ENCODE results near the gene CCNDBP1.
"Not testable (repeated sequence)": the region's sequence is repeated elsewhere in the genome, so short reads cannot be mapped to it uniquely, and the experiment has no call there.

Gene CCNDBP1, protein sequence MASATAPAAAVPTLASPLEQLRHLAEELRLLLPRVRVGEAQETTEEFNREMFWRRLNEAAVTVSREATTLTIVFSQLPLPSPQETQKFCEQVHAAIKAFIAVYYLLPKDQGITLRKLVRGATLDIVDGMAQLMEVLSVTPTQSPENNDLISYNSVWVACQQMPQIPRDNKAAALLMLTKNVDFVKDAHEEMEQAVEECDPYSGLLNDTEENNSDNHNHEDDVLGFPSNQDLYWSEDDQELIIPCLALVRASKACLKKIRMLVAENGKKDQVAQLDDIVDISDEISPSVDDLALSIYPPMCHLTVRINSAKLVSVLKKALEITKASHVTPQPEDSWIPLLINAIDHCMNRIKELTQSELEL

DNA sequence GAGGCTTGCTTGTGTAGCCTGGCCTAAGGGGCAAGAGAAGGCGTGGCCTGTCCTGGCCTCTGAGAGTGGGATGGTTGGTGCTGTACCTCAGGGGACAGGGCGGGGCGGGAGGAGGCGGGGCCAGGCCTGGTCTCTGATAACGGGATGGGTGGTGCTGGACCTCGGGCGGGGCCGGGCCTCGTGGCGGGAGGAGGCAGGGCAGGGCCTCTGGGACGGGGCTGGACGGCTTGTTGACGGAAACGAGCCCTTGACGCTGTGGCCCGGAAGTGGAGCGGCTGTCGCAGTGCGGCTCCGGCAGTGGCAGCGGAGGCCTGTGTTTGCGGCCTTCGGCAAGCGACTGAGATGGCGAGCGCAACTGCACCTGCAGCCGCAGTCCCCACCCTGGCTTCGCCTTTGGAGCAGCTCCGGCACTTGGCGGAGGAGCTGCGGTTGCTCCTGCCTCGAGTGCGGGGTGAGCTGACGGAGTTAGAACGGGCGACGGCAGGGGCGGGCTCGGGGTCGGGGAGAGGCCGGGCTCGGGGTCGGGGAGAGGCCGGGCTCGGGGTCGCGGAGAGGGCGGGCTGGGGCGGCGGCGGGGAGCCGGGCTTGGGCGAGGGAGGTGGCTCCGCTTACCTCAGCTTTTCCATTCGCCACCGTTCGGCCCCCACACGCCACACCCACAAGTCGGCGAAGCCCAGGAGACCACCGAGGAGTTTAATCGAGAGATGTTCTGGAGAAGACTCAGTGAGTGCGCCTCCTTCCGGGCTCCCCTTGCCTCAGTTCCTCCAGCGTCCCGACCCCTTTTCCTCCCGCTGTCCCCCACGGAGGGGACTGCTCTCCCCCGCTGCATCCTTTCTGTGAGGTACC lies at the start of gene CCNDBP1:
Gene CCNDBP1, plus strand, starts transcription at position 247 of the 846 bp plus-strand sequence. Its CDS starts 96 bp downstream, at position 343.
- peak; percentile 73 to 89 for DNase-seq (ENCODE audit: low read depth in 2 of 2)

DNA sequence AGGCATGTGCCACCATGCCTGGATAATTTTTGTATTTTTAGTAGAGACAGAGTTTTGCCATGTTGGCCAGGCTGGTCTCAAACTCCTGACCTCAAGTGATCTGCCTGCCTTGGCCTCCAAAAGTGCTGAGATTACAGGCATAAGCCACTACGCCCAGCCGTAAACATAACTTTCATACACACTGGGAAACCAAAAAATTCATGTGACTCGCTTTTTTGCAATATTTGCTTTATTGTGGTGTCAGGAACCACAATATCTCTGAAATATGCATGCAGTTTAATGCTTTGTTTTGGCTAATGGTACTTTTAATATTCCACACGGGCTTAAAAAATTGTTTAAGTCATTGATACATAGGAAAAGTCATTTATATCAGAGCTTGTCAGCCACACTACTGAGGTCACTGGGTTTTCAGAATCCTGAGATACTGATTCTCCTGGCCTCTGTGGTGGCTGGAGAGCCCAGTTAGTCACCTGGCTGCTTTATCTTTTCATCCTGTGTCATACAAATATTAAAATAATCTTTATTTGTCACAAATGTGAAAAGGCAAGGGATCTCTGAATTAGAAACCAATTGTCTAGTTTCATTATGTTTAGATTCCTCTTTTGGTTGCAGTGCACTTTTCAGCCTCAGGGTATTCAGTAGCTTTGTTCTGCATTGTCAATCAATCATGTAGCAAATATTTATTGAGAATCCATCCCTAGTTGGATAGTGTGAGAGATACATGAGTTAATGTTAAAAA lies 41.8 kb upstream of the CCNDBP1 start:
- no peak for DNase-seq (ENCODE audit: low read depth in 2 of 2)

DNA sequence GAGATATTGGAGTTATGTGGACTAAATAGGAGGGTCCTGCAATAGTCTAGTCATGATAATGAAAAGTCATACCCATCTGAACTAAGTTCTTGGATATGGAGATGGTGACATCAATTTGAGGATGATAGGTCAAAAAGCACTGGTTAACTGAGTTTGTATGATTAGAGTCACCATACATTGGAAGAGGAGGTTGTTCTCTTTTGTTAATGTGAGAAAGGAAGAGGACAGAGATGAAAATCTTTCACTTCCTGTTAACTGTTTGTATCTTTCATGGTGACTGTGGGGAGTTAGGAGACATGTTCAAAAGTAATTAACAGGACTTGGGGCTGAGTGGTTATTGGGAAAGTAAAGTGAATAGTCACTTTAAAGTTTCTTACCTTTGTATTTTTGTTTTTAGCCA lies 40.7 kb upstream of the CCNDBP1 start:
- DNase-seq (ENCODE audit: low read depth in 2 of 2), result no peak

DNA sequence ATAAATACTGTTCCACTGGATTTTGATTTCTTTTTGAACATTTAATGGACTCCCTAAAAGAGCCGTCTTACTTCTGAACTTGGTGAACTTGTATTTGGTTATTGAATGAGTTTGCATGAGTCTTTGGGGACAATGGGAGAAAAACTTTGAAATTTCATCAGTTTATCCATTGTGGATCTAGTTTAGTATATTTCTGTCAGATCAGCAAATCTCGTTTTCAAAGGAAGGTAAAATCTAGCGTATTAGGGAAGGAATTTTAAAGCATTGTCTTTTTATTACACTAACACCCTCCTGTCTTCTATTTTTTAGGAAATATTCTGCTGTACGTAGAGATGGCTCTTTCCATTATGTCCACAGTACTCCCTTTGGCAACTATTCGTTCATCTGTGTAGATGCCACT lies 39.0 kb upstream of the CCNDBP1 start:
- no peak for DNase-seq (ENCODE audit: low read depth in 2 of 2)

DNA sequence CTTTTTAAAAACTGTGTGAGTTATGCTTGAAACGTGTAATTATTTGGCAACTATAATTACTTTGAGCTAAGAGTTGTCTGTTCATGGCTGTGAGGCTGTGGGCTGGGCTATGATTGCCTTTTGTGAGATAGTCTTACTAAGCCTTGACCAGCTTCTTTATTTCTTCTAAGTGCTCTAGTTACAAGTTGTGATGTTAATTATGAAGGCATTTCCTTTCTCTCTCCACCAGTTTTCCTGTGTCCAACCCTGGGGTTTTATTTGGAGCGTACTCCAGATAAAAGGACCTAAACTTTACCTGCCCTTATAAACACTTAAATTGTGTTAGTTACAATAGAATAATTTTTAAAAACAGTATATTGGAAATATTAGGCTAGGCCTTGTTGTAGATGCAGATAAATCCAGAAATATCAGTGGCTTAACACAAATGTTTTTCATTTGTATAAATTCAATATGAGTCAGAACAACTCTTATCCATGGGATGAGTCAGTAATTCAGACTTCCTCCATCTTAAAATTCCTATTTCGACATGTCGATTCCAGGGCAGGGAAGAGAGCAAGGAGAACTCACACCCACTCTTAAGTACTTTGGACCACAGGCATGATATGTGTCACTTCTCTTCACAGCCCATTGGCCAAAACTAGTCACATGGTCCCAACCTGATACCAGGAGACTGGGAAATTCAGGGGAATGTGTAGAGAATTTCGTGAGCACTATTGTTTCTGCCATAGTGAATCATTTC lies 34.8 kb upstream of the CCNDBP1 start:
- DNase-seq (ENCODE audit: low read depth in 2 of 2), result no peak

DNA sequence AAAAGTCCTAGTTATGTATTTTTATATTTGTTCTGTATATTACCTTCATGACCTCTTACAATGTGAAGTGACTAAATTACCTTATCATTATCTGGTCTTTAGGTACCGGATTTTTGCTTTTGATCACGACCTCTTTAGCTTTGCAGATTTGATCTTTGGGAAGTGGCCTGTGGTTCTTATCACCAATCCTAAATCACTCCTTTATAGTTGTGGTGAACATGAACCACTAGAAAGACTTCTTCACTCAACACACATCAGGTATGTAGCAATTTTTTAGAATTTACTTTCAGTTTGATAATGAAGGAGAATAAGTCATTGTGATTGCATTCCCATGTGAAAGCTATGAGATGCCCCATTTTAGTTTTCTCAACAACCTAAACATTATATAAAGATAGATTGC lies 33.5 kb upstream of the CCNDBP1 start:
- no peak for DNase-seq (ENCODE audit: low read depth in 2 of 2)

DNA sequence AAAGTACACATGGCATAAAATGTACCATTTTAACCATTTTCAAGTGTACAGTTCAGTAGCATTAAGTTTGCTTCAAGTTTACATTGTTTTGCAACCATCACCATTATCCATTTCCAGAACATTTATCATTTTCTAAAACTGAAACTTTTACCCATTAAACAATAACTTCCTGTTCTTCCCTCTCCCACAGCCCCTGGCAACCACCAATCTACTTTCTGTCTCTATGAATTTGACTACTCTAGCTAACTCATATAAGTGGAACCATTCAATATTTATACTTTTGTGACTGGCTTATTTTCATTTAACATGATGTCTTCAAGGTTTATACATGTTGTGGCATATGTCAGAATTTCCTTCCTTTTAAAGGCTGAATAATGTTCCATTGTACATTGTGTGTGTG lies 31.9 kb upstream of the CCNDBP1 start:
- no peak for DNase-seq (ENCODE audit: low read depth in 2 of 2)

DNA sequence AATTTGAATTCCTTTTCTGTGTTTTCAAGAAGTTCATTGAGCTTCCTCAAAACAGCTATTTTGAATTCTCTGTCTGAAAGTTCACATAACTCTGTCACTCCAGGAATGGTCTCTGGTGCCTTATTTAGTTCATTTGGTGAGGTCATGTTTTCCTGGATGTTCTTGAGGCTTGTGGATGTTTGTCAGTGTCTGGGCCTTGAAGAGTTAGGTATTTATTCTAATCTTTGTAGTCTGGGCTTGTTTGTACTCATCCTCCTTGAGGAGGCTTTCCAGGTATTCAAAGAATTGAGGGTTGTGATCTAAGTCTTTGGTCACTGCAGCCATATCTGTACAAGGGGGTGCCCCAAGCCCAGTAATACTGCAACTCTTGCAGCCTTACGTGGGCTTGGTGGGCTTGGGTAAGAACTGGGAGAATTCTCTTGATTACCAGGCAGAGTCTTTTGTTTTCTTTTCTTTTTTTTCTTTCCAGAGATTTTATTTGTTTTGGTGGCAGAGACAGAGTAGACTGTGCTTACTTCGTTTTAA lies 19.3 kb upstream of the CCNDBP1 start:
- DNase-seq (ENCODE audit: low read depth in 2 of 2), result no peak

DNA sequence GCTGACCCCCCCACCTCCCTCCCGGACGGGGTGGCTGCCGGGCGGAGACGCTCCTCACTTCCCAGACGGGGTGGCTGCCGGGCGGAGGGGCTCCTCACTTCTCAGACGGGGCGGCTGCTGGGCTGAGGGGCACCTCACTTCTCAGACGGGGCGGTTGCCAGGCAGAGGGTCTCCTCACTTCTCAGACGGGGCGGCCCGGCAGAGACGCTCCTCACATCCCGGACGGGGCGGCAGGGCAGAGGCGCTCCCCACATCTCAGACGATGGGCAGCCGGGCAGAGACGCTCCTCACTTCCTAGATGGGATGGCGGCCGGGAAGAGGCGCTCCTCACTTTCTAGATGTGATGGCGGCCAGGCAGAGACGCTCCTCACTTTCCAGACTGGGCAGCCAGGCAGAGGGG lies 17.9 kb upstream of the CCNDBP1 start:
- DNase-seq (ENCODE audit: low read depth in 2 of 2), result not testable (repeated sequence)

DNA sequence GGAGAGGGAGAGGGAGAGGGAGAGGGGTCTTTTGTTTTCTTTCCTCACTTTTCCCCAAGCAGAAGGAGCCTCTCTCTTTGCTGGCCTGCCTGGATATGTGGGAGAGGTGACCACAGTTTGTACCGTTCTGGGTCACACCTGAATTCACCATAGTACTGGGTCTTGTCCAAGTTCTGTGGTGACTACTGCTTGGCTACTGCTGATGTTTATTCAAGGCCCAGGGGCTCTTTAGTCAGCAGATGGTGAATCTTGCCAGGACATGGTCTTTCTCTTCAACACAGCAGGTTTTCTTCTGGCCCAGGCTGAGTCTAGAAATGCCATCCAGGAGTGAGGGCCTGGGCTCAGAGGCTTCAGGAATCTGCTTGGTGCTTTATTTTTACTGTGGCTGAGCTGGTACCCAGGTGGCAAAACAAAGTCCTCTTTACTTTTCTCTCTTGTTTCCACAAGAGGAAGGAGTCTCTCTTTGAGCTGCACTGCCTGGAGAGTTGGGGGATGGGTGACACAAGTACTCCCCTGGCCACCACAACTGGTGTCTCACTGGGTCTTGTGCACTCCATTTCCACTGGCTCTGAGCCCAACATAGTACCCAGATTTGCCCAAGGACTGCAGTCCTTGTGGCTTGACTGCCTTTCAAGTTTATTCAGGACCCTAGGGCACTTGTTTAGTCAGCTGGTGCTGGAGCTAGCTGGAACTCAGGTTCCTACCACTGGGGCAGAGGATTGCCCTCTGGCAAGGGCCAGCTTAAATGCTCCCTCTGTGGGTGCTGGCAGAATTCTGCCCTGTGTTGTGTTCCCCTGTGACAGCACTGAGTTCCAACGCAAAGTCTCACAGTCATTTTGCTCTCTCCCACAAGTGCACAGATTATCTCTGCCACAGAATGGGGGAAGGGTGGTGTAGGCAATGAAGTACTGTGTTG lies 16.8 kb upstream of the CCNDBP1 start:
- DNase-seq (ENCODE audit: low read depth in 2 of 2), result no peak

DNA sequence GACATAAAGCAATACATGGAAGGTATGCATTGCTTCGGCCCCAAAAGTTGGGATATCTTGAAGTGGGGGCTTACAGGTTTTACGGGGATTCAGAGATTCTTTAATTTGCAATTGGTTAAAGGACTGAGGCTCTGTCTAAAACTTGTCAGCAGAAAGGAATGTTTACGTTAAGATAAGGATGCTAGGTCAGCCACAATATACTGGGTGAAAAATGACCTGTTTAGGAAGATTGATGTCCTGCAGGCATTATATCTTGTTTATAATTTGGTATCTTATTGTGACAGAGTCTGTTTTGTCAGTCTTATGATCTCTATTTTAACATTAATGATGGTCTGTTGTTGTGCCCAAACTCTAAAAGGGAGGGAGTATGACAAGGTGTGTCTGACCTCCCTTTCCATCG lies 15.3 kb upstream of the CCNDBP1 start:
- DNase-seq (ENCODE audit: low read depth in 2 of 2), result no peak

DNA sequence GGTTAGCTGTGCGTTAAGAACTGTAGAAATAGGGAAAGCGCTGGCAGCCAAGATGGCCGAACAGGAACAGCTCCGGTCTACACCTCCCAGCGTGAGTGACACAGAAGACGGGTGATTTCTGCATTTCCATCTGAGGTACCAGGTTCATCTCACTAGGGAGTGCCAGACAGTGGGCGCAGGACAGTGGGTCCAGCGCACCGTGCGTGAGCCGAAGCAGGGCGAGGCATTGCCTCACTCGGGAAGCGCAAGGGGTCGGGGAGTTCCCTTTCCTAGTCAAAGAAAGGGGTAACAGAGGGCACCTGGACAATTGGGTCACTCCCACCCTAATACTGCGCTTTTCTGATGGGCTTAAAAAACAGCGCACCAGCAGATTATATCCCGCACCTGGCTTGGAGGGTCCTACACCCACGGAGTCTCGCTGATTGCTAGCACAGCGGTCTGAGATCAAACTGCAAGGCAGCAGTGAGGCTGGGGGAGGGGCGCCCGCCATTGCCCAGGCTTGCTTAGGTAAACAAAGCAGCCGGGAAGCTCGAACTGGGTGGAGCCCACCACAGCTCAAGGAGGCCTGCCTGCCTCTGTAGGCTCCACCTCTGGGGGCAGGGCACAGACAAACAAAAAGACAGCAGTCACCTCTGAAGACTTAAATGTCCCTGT lies 9.4 kb upstream of the CCNDBP1 start:
- DNase-seq (ENCODE audit: low read depth in 2 of 2), result not testable (repeated sequence)

DNA sequence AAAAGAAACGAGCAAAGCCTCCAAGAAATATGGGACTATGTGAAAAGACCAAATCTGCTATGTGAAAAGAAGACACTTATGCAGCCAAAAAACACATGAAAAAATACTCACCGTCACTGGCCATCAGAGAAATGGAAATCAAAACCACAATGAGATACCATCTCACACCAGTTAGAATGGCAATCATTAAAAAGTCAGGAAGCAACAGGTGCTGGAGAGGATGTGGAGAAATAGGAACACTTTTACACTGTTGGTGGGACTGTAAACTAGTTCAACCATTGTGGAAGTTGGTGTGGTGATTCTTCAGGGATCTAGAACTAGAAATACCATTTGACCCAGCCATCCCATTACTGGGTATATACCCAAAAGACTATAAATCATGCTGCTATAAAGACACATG lies 8.1 kb upstream of the CCNDBP1 start:
- not testable (repeated sequence) for DNase-seq (ENCODE audit: low read depth in 2 of 2)

DNA sequence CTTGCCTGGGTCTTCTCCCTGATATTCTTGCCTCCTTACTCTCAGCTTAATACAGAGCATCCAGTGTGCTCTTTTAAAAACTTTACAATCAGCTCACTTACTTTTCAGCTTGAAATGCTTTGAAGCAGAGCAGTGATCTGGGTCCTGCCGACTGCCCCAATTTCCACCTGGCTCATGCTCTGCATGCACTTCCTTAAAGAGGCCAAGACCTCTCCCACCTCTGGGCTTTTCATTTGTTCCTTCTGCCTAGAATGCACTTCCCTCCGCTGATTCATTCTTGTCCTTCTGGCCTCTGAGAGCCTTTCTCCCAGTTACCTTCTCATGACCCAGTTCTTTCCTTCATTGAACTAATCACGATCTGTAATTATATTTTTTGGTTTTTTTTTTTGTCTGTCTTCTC lies 1.9 kb upstream of the CCNDBP1 start:
- DNase-seq (ENCODE audit: low read depth in 2 of 2), result no peak

DNA sequence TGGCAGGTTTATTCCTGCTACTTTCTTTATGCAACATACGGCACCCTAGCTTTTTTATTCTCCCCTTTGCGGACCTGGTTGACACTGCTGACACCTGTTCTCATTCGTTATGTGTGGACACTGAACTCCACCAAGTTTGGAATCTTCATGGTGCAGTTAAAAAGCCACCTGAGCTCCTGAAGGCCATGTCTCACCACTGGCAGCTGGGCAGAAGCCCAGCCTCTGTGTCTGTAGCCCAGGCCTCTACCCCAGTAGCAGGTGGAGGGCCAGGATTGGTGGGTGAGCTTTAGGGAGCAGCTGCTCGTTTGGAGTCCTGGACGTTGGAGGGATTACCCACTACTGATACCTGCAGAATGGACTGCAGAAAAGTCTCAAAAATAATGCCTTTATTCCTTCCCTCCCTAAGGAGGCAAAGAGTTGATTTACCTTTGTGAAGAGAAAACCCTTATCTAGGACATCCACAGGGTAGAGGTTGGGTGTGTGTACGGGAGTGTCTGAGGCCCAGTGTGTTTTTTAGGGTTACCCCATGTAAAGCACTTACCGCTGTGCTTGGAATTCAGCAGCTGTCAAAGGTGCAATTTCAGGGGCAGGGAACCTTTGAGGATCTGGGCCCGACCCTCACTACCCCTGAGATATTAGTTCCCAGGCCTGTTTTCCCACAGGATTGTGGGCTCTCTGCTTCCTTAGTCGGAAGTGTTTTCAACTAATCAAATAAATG lies 637 bp upstream of the CCNDBP1 start:
- DNase-seq (ENCODE audit: low read depth in 2 of 2), result no peak

DNA sequence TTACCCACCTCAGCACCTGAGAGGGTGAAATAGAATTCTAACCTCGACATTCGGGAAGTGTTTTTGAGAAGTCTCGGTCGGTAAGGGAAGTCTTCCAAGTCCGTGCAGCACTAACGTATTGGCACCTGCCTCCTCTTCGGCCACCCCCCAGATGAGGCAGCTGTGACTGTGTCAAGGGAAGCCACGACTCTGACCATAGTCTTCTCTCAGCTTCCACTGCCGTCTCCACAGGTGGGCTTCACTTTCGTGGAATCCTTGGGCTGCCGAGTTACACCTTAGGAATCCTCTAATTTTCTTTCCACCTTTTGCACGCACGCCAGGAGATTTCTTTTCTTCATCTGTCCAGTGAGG lies 775 bp downstream of the CCNDBP1 start:
- DNase-seq (ENCODE audit: low read depth in 2 of 2), result no peak

DNA sequence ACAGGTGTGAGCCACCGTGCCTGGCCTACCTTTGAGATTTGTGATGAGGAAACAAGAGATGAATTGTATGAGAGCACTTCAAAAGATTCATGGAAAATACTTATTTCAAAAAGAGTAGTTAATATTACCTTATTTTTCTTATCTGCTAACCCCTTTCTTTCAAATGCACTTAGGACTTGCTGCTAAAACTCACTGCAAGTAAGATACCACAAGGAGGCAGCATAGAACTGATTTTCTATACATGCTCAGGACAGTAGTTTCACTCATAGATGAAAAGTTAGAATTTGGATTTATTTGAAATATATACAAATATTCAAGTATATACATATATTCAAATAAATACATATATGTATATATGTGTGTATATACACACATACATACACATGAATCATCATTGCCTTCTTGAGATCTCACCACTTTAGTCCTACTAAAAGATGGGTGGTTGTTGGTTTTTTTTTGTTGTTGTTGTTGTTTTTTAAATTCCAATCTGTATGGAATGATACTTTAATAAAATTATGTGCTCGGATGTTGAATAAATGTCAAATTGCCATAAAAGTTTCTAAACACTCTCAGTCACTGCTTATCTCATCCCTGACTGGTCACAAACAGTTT lies 2.4 kb downstream of the CCNDBP1 start:
- DNase-seq (ENCODE audit: low read depth in 2 of 2), result no peak

DNA sequence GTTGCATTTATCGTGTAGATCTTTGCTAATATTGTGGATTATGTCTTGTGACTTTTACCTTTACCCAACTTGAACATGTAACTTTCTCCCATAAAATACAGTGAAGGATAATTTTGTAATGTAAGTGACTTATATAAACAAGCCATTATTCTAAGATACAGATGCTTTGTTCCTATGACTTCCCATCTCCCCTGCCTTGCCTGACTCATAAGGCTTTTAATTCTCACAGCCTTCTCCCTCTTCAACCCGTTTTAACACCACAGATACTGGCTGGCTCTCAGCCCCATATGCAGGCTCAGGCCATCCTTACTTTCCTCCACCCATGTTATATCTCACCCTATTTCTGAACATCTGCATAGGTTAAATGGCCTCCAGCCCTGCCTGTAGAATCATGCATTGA lies 4.1 kb downstream of the CCNDBP1 start:
- no peak for DNase-seq (ENCODE audit: low read depth in 2 of 2)

DNA sequence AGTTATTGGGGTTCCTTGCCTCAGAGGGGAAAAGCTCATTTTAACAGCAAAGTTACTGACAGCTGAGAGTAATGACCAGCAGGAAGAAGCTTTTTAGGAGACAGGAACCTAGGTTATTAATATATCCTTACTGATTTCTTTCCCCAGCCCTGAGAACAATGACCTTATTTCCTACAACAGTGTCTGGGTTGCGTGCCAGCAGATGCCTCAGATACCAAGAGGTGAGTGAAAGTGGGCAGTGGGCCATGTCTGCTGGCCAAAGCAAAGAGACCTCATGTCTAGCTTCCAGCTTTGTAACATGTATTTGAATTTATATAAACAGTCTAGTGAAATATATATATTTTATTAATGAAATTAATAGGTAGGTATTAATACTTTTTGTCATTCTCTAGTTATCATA lies 5.0 kb downstream of the CCNDBP1 start:
- no peak for DNase-seq (ENCODE audit: low read depth in 2 of 2)
